Frontal cortex (tissue), 4 donors: ENCODE data around the gene RNF217. TPM values are rescaled to one million over a fixed set of nuclear protein-coding genes. Genes with fewer than 3 reads are reported as not detected.
"Not testable (repeated sequence)": the region's sequence is repeated elsewhere in the genome, so short reads cannot be mapped to it uniquely, and the experiment has no call there.

Source experiments
- DNase-seq, 2 donors: peaks; one replicate each; pipeline ENCODE4 v3.0.0; 2012; ENCODE audit warnings: low spot score in 2 of 2
- FAIRE-seq: peaks from 2 replicates; lab custom pipeline; 2012; peaks lifted over from hg19 to GRCh38; lab: Jason Lieb, UNC
- total RNA-seq: library from RNA; depleted of rRNA; stranded (reverse); fragments of >200 nt; gene quantifications from one replicate; pipeline ENCODE4 v1.2.3, GENCODE V29; 2014
- donor health status: control.
- donor health status: control.
- donor health status: control.

Gene RNF217
- total RNA-seq, 1 donor from 2014 or later, result 17.1 TPM

DNA sequence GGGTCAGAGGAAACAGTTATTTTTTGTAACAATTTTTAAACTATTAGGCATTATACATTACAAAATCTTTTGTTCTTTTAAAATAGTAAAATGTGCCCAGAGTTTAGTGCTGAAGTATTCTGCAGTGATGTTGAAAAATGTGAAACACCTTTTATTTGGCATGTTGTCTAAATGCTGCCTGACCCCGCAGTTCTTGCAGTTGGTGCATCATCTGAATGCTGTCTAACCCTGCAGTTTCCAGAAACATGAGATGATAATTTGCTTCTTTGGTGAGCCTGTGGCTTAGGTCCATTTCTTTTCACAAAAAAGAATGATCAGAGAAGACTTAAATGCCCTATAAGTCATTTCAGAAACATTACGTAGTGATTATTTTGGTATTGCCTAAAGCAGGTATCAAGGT lies 82.4 kb downstream of the RNF217 start:
- FAIRE-seq (no peak), DNase-seq (no peak)

DNA sequence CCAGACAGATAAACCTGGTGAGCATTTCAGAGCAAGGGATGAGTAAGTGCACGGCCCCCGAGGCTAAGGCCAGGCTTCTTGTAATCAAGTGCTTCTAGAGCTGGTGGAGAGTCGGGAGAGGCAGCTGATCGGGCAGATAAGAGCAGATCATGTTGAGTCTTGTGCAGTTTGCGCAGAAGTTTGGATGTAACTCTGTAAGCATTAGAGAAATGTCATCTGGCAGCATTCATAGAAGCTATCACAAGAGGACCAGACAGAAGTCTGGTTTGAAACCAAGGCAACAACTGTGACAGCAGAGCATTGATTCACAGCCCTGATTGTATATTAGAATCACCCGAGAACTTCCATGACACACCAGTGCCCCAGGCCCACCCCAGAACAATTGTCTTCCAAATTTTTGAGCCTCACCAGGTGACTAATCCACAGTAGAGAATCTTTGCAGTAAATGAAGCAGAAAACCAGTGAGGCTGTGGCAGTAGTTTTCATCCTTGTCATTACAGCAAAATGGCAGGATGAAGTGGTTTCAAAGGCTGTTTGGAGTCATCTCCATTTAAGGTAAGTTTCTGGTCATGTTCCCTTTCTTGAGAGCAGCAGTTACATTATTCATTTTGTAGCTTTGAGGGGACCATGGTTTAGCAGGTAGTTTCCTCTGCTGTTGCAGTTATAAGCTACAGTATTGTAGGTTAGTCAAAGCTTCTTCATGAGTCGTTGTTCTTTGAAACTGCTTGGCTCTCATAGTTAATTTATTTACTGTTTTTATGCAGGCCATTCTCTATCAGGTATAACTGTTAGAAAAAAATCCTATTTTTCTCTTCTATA lies 84.1 kb downstream of the RNF217 start:
- no peak for DNase-seq
- no peak for FAIRE-seq

DNA sequence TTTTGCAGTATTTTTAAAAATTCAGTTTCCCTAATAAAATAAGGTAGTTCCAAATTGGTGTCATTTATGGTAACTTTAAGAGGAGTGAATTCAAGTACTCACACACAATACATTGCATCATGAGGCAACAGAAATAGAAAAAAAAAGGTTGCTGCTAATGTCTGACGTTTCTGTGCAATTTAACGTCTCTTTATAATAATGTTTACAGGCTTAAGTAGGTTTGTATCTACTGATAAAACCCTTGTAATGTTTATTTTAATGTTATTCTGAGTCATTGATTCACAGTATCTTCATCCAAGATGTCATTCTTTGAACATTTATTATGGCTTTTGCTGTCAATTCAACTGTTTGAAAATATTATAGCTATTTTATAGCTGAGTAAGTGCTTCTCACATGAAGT lies 86.0 kb downstream of the RNF217 start:
- no peak for DNase-seq
- FAIRE-seq, result no peak

DNA sequence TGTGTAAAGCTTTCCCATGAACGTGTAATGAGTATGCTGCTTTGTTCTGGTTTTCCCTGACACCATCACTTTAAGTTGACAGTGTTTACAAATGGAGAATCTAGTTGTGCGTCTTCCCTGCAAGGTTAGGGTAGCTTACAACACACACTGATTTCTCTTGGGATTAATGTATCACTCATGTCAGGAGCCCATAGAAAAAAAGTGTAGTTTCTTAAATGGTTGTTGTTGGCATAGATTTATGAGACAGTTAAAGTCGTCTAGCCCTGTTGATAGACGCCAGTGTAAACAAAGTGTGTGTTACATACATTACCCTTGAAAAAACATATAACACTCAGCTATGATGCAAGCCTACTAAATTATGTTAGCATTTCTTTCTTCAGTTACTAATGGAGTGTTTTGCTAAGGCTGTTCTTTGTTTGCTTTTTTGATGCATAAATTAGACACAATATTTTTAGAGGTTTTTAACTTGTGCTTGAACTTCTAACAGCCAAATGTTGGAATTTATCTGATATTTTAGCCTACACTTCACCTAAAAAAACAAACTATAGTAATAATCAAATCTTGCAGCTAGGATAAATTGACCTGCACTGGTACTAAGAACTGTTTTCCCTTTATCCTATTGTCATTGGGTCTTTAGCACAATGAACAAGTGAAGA lies 88.6 kb downstream of the RNF217 start:
- DNase-seq, result no peak
- no peak for FAIRE-seq

DNA sequence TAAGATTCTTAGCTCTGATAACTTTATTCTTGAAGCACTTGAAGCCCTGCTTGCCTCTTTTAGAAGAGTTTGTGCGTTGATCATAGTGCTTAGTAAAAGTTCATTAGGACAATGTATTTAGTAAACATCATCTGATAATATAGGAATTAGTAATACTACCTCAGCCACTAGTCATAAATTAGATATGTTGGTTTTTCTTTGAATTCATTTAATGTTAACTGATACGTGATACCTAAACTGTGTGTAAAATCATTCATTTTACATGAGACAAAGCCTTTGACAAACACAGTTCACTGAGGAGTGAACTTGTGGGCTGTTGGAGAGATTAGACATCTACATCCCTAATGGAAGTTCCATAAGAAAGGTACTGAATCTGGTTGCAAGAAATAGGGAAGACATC lies 91.6 kb downstream of the RNF217 start:
- DNase-seq (no peak), FAIRE-seq (no peak)

DNA sequence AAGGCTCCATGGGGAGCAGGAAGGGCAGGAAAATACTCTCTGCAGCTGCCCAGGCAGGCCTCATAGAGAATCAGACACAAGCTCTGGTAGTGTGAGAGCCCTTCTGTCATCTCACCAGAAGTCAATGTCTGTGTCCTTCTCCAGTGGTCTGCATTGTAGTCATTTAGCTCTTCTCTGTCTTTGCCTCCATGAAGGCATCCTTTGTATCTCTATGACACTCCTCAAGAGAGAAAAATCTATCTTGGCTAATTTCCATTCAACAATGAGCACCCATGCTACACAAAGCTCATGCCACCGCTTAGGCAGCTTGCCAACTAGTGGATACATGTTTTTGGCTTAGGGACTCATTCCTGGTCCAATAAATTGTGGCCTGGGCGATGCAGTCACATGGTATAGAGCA lies 92.1 kb downstream of the RNF217 start:
- FAIRE-seq (no peak), DNase-seq (no peak)

DNA sequence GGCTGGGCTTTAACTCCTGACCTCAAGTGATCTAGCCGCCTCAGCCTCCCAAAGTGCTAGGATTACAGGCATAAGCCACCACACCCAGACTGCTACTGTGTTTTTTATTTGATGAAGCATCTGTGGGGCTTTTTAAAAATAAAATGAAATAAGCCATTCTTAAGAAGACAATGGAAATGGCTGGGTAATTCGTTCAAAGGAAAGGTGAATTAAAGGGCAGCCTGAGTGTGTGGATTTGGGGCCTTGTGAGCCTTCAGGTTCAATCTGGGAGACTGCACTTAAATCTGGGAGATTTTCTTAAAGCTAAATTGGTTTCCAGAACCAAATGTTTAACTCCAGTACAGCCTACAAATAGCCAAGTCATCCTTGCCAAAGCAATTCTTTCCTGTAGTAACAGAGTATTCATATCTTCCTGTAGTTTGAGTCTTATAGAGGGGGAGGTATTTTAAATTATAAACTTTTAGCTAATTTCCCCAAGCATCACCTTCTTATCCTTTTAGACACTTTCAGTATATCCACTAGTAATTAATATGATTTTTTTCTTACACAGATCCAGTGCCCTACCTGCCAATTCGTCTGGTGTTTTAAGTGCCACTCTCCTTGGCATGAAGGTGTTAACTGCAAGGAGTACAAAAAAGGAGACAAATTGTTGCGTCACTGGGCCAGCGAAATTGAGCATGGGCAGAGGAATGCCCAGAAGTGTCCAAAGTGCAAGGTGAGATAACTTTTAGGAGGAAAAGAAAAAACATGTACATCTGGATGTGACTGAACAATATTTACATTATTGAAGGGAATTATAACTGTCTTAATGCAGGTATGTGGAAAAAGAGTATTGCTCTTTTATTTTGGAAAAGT lies 95.4 kb downstream of the RNF217 start:
- no peak for FAIRE-seq
- no peak for DNase-seq

DNA sequence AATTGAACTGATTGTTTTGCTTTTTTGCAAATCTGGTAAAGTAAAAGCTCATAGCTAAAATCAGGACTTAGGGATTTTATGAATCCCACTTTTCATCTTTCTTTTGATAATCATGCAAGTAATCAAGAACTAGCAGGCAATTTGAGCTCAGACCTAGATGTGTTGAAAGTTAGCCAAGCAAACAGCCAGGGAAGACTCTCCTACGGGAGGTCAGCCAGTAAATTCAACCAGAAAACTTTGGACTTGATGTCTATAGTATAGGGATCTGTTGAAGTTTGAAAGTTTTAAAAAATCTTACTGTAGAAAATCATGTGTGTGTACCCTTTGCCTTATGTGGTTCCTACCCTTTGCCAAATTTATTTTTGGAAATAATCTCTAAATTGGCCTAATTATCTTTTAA lies 96.3 kb downstream of the RNF217 start:
- FAIRE-seq (no peak), DNase-seq (no peak)

DNA sequence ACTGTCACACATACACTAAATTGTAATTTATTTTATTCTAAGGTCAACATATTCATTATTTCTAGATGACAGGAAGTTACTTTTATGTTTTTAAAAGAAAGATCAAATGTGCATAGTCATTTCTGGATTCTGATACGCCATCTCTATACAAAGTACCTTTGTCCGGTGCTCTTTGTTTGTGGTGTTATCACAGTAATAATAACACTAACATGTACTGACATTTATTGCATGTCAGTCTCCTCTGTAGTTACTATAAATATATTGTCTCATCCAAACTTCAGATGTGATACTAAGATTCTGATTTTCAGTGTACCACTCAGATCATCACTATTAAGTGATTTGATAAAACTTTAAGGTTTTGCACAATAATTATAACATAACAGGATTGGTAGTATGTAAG lies 101.1 kb downstream of the RNF217 start:
- FAIRE-seq (no peak), DNase-seq (no peak)

DNA sequence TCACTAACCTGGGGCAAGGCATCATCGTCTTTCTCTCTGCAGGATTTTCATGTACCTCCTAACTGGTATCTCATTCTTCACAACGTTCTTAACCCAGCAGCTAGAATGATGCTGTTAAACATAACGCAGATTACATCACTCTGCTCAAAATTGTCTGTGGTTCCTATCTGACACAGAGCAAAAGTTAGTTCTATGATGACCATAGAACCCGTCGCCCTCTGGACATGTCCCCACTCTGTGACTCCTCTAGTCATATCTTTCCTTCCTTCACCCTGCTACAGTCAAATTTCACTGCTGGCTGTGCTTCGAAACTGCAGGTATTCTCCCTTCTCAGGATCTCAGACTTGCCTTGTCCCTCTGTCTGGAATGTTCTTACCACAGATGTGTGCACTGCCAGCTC lies 103.9 kb downstream of the RNF217 start:
- no peak for FAIRE-seq
- DNase-seq, result no peak

DNA sequence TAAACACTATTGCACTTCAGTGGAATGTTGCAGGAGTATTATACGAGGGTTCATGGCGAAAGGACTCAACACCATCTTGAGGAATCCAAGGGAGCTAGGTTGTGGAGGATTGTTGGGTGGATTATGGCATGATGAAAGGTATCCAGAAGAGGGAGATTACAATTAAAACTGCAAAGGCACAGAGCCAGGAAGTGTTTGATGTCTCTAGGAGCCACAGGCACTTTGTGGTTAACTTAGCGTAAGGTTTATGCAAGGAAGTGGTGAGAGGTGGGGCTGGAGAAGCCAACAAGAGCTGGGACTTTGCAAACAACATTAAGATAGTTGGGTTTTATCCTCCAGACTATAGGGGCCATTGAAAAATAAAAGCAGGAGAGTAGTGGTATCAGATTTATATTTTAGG lies 104.7 kb downstream of the RNF217 start:
- DNase-seq (no peak), FAIRE-seq (no peak)

DNA sequence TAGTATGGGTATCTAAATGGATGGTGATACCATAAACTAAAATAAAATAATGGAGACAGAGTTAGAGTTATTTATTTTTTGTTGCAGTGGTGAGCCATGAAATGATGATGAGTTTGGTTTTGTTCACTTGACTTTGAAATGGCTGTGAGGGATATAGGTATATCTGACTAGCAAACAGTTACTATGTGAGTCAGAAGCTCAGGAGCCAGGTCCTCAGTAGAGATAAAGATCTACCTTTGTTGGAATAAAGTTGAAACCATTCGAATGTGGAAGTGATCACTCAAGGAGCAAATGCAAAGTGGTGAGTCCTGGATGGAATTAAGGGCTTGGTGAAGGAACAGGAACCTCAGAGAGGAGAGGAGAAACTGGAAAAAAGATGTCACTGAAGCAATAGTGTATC lies 105.3 kb downstream of the RNF217 start:
- DNase-seq (no peak), FAIRE-seq (no peak)

DNA sequence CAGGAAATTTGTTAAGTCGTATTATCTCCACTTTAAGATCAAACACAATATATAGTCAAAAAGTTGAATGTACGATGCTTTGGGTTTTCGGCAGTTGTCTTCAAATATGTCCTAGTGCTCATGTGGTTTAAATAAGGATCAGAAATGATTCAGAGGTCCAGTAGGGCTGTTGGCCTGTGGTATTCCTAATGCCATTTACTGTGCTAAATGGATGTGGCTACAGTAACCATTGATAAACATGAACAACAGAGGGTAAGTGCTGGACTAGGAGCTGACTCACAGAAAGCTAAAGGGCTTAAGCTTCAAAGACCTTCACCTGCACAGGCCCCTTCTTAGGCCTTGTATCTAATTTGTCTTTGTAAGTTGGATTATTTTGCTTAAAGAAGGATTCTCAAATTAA lies 110.8 kb downstream of the RNF217 start:
- FAIRE-seq (no peak), DNase-seq (no peak)

DNA sequence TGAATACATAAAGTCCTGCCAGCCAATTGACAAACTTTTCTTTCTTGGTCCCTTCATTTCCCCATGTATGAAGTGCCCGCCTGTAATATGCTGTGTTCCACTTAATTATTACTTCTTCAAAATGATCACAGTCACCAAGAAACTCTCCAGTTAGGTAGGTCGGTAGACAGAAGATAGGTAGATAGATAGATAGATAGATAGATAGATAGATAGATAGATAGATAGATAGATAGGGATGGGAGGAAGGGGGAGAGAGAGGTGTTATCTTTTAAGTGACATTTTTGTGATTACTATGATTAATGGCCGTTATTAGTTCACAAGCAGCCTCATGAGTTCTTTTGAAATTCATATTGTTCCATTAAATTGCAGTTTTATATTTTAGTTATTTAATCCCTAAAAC lies 111.9 kb downstream of the RNF217 start:
- DNase-seq (no peak), FAIRE-seq (no peak)

DNA sequence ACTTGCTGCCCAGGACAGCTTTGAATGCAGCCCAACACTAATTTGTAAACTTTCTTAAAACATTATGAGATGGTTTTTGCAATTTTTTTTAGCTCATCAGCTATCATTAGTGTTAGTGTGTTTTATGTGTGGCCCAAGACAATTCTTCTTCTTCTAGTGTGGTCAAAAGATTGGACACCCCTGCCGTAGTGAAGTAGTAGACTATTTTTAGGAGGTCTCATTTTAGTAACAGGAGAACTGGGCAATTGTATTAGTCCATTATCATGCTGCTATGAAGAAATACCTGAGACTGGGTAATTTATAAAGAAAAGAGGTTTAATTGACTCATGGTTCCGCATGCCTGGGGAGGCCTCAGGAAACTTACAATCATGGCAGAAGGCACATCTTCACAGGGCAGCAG lies 112.8 kb downstream of the RNF217 start:
- not testable (repeated sequence) for DNase-seq, FAIRE-seq

DNA sequence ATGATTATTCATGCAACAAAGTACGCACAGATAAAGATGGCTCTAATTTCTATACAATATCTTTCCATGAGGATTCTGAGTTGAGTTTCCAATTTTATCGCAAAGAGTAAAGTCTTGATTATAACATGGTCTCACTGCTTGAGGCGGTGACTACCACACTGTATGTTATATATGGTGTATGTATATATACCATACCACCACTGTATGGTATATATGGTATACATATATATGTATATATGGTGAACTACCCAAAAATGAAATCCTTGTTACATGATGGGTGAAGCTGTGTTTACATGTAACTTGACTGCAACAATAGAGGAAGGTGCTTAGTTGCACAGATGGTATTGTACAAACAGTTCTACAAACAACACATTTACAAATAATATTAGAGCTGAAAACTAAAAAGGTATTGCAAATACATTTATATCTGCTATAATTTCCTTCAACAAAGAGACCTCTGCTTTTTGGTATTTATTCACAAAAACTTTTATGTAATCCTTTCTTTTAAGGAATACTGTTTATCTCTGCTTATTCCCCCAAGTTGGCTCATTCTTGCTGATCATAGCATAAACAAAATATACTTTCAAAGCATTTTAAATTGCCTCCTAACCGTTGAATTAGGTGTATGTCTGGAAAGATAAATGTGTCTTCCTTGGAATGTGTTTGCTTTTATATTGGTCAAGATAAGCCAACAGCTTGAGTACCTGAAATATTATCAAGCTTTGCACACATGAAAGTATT lies 113.7 kb downstream of the RNF217 start:
- DNase-seq (no peak), FAIRE-seq (no peak)

DNA sequence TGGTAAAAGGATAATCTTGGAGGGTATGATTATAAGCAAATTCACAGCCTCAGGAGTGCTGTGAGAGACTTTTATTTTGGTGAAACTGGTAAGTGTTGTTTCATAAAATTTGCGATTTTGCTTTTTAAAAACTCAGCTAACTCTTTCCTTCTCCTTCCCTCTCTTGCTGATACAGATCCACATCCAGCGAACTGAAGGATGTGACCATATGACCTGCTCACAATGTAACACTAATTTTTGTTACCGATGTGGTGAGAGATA lies 114.2 kb downstream of the RNF217 start:
- DNase-seq (no peak), FAIRE-seq (no peak)

DNA sequence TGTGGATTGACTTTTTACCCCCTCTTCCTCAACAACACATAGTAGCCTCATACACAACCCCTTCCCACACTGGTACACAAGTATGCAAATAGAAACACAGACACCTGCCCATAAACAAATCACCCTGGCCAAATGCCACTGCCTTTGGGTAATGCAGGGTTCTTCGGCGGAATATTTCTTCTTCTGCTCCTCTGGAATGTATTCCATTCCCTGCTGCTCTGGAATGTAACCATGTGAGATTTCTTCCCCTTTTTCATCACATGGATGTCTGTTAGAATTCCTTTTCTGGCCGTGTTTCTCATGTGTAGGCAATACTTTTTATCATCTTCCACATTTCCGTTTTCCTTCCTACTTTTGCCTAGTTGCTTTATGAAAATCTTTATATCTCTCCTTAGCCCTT lies 115.2 kb downstream of the RNF217 start:
- DNase-seq (no peak), FAIRE-seq (no peak)

DNA sequence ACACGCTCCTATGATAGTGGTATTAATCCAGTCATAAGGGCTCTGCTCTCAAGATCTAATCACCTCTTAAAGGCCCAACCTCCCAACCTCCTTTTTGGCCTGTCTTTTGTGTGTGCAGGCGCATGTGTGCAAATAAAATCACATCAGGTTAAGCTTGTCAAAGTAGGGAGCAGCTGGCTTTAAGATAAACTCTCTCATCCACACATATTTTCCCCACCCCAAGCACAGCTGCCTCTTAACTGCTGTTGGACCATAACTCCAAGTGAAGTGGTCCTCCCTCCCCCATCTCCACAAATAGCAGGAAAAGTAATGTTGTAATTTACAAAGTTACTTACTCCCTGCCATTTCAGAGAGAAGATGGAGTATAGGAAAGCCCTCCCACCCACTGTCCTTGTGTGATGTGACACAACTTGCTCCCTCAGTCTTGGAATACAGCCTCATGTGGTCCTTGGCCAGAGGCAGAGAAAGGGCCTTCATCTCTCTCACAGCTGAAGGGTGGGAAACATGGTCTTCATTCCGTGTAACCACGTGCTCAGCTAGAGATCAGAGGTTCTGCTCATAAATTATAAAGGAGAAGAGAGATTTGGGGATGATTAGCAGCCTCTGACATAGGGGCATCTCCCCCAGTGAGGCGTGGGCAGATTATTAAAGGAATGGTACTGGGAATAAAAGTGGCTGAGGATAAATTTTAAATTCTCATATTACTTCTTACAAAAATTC lies 116.5 kb downstream of the RNF217 start:
- FAIRE-seq, result no peak

More for the DNA sequence above, 116.5 kb downstream of the RNF217 start:
- DNase-seq, result no peak
